Activated naive CD8-positive, alpha-beta T cell treated with anti-CD3 and anti-CD28 coated beads, Interleukin-2, amount 50 U/mL, for 24 hours (primary cell): ENCODE data around the gene UBE2F.
A peak's percentile ranks its signal among the peaks of the same experiment; 100 is the strongest.

Experiments used
- ATAC-seq: fragments of 150-1000 bp; cut with Tn5 transposase; one replicate; pipeline ENCODE4 v1.10.0; 2021
- DNase-seq: peaks from one replicate; pipeline ENCODE4 v3.0.0; 2021
- H3K27ac Mint-ChIP-seq: one replicate; pipeline ENCODE4 v1.8.0; 2021; ENCODE audit warnings: mild to moderate bottlenecking, mixed read lengths
- H3K27me3 Mint-ChIP-seq: one replicate; pipeline ENCODE4 v1.8.0; 2021; ENCODE audit warnings: mixed read lengths
- H3K36me3 Mint-ChIP-seq: one replicate; pipeline ENCODE4 v1.8.0; 2021; ENCODE audit warnings: low read depth, mixed read lengths
- H3K4me1 Mint-ChIP-seq: one replicate; pipeline ENCODE4 v1.8.0; 2021; ENCODE audit warnings: mixed read lengths
- H3K4me3 Mint-ChIP-seq: one replicate; pipeline ENCODE4 v1.8.0; 2021; ENCODE audit warnings: mild to moderate bottlenecking, moderate library complexity, mixed read lengths
- H3K9me3 Mint-ChIP-seq: one replicate; pipeline ENCODE4 v1.8.0; 2021; ENCODE audit warnings: mixed read lengths

The UBE2F gene

GRCh38 chr2:238006510-238006909 lies 39.7 kb downstream of the UBE2F start:
- no peaks in the 10 kb centered on the region for H3K9me3 Mint-ChIP-seq
- peak overlapping the region; percentile 24 for H3K27ac Mint-ChIP-seq
- DNase-seq, result no peak
- H3K4me1 Mint-ChIP-seq, result peaks cover 84% of the 10 kb centered on the region
- peaks cover 56% of the 10 kb centered on the region for H3K36me3 Mint-ChIP-seq
- no peak overlapping the region for H3K4me3 Mint-ChIP-seq
- no peak for ATAC-seq
- H3K27me3 Mint-ChIP-seq, result no peaks in the 10 kb centered on the region

- ATAC-seq (no peak), DNase-seq (no peak)
- no peak overlapping the region for H3K4me3 Mint-ChIP-seq
- no peaks in the 10 kb centered on the region for H3K27me3 Mint-ChIP-seq
- H3K27ac Mint-ChIP-seq, result peak overlapping the region; percentile 26
- H3K4me1 Mint-ChIP-seq, result peaks cover 74% of the 10 kb centered on the region
- no peaks in the 10 kb centered on the region for H3K9me3 Mint-ChIP-seq
- H3K36me3 Mint-ChIP-seq, result peaks cover 61% of the 10 kb centered on the region
Observed at GRCh38 chr2:238007924-238008323, 41.1 kb downstream of the UBE2F start.

DNA sequence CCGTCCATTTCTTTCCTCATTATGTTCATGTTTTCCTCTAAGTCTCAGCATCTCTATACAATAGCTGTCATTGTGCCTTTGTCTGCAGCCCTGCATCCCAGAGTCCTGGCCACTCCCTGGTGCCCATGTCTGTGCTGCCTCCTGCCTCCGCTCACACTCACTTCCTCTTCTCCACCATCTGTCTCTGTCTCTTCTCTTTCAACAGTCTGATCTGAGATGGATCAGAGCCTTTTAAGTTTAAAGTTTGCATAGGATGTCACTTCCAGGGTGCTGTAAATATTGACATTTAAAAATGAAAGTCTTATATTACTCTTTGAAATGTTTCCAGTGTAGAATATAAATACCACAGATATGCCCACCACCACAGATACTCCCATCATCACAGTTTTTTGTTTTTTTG lies 42.7 kb downstream of the UBE2F start:
- Mint-ChIP-seq H3K27ac (peak overlapping the region; percentile 67), H3K4me1 (peaks cover 60% of the 10 kb centered on the region), H3K27me3 (no peaks in the 10 kb centered on the region), H3K36me3 (peaks cover 58% of the 10 kb centered on the region), H3K4me3 (peak overlapping the region; percentile 63), H3K9me3 (no peaks in the 10 kb centered on the region)
- DNase-seq (no peak), ATAC-seq (peak; percentile 72)

DNA sequence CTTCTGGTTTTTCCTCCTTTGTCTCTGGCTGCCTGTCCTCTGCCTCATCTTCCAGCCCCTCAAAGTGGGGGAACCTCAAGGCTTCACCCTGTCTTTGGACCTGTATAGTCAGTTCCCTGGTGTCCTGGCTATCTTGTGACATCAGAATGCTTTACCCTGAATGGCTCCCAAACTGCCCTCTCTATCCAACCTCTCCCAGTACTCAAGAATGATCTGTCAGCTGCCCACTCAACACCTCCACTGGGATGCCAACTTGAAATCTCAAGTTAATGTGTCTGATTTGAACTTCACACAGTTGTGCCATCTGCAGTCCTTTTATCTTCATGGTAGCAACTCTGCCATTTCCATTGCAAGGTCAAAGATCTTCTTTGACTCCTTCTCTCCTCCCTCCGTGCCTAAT lies 43.8 kb downstream of the UBE2F start:
- ATAC-seq (no peak), DNase-seq (no peak)
- Mint-ChIP-seq H3K9me3 (no peaks in the 10 kb centered on the region), H3K27me3 (no peaks in the 10 kb centered on the region), H3K36me3 (peaks cover 50% of the 10 kb centered on the region), H3K4me1 (peaks cover 60% of the 10 kb centered on the region), H3K4me3 (no peak overlapping the region), H3K27ac (peak overlapping the region; percentile 29)

GRCh38 chr2:238013806-238014205 lies 47.0 kb downstream of the UBE2F start:
- H3K27me3 Mint-ChIP-seq, result no peaks in the 10 kb centered on the region
- DNase-seq (no peak), ATAC-seq (no peak)
- no peak overlapping the region for H3K27ac Mint-ChIP-seq
- H3K4me1 Mint-ChIP-seq, result peaks cover 50% of the 10 kb centered on the region
- no peaks in the 10 kb centered on the region for H3K9me3 Mint-ChIP-seq
- no peak overlapping the region for H3K4me3 Mint-ChIP-seq
- peaks cover 47% of the 10 kb centered on the region for H3K36me3 Mint-ChIP-seq

- ATAC-seq, result no peak
- no peak overlapping the region for H3K27ac Mint-ChIP-seq
- H3K36me3 Mint-ChIP-seq, result peaks cover 48% of the 10 kb centered on the region
Observed at GRCh38 chr2:238015705-238016104, 48.9 kb downstream of the UBE2F start.

GRCh38 chr2:238016526-238016925 lies 49.7 kb downstream of the UBE2F start:
- H3K4me3 Mint-ChIP-seq, result no peak overlapping the region
- ATAC-seq (no peak), DNase-seq (no peak)
- H3K27me3 Mint-ChIP-seq, result no peaks in the 10 kb centered on the region
- H3K9me3 Mint-ChIP-seq, result no peaks in the 10 kb centered on the region
- peaks cover 48% of the 10 kb centered on the region for H3K36me3 Mint-ChIP-seq
- H3K4me1 Mint-ChIP-seq, result peaks cover 32% of the 10 kb centered on the region
- no peak overlapping the region for H3K27ac Mint-ChIP-seq

More at GRCh38 chr2:238015705-238016104, 48.9 kb downstream of the UBE2F start:
- DNase-seq, result no peak
- H3K4me3 Mint-ChIP-seq, result no peak overlapping the region
- H3K9me3 Mint-ChIP-seq, result no peaks in the 10 kb centered on the region
- H3K4me1 Mint-ChIP-seq, result peaks cover 38% of the 10 kb centered on the region
- H3K27me3 Mint-ChIP-seq, result no peaks in the 10 kb centered on the region

DNA sequence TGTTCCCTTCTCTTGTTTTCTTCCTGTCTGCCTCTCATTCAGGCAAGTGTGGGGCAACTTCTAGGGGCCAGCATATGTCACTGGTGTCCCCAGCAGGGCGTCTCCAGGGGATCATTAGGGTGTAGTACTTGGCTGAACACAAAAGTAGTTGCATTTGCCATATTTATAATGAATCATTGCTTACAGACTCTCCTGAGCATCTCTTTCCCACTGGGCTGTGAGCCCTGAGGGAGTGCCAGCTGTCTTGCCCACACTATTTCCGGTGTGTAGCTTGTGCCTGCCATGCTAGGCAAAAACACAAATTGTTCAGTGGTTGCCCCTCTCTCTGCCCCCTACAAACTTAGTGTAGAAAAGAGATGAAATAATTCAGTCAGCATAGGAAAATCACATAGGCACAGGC lies 53.1 kb downstream of the UBE2F start:
- no peaks in the 10 kb centered on the region for H3K9me3 Mint-ChIP-seq
- no peaks in the 10 kb centered on the region for H3K27me3 Mint-ChIP-seq
- H3K4me3 Mint-ChIP-seq, result no peak overlapping the region
- ATAC-seq (no peak), DNase-seq (no peak)
- H3K27ac Mint-ChIP-seq, result no peak overlapping the region
- H3K36me3 Mint-ChIP-seq, result peaks cover 33% of the 10 kb centered on the region
- peaks cover 50% of the 10 kb centered on the region for H3K4me1 Mint-ChIP-seq

DNA sequence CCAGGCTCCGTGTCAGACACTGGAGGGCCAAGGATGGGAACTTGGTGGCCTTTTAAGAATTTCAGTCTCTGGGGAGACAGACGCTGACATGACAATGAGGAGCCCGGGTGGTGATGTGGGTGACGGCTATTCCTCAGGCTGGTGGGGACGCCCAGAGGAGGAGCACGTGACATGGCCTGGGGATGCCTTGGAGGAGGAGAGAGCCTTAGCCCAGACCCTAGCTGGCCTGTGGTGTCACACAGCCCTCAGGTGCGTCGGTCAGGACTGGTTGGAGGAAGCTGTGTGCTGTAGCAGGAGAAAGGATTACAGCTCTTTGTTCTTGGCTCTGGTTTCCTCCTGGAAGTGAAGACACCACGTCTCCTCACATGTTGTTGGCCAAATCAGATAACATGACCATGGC lies 54.0 kb downstream of the UBE2F start:
- Mint-ChIP-seq H3K4me3 (no peak overlapping the region), H3K27ac (no peak overlapping the region), H3K9me3 (no peaks in the 10 kb centered on the region), H3K4me1 (peaks cover 54% of the 10 kb centered on the region), H3K27me3 (no peaks in the 10 kb centered on the region), H3K36me3 (peaks cover 40% of the 10 kb centered on the region)
- ATAC-seq (no peak), DNase-seq (no peak)

DNA sequence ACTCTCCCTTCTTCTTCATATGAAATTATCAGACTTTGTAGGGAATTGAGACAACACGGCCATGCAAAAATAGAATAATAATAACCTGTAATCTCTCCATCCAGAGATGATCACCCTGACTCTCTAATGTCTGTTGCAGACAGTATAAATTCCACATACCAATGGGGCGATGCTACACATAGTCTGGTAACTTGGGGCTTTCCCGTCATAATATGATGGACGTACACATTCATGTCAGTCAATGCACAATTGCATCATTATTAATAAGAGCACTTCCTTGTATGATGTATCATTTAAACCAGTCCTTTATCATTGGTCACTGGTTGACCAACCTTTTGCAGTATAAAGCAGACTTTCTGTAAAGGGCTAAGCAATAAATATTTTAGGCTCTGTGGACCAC lies 54.5 kb downstream of the UBE2F start:
- no peak for DNase-seq
- H3K36me3 Mint-ChIP-seq, result peaks cover 42% of the 10 kb centered on the region
- H3K27ac Mint-ChIP-seq, result no peak overlapping the region
- H3K9me3 Mint-ChIP-seq, result no peaks in the 10 kb centered on the region
- no peaks in the 10 kb centered on the region for H3K27me3 Mint-ChIP-seq
- peaks cover 52% of the 10 kb centered on the region for H3K4me1 Mint-ChIP-seq
- no peak for ATAC-seq
- no peak overlapping the region for H3K4me3 Mint-ChIP-seq

GRCh38 chr2:238022594-238023157 lies 55.9 kb downstream of the UBE2F start:
- ATAC-seq (no peak), DNase-seq (no peak)
- no peaks in the 10 kb centered on the region for H3K27me3 Mint-ChIP-seq
- H3K27ac Mint-ChIP-seq, result peak overlapping the region; percentile 53
- no peak overlapping the region for H3K4me3 Mint-ChIP-seq
- H3K4me1 Mint-ChIP-seq, result peaks cover 45% of the 10 kb centered on the region
- no peaks in the 10 kb centered on the region for H3K9me3 Mint-ChIP-seq
- peaks cover 39% of the 10 kb centered on the region for H3K36me3 Mint-ChIP-seq

GRCh38 chr2:238023608-238024007 lies 56.8 kb downstream of the UBE2F start:
- Mint-ChIP-seq H3K36me3 (peaks cover 39% of the 10 kb centered on the region), H3K9me3 (no peaks in the 10 kb centered on the region), H3K4me3 (no peak overlapping the region), H3K27ac (peak overlapping the region; percentile 53), H3K27me3 (no peaks in the 10 kb centered on the region), H3K4me1 (peaks cover 45% of the 10 kb centered on the region)
- ATAC-seq (peak; percentile 51), DNase-seq (peak; percentile 46)

DNA sequence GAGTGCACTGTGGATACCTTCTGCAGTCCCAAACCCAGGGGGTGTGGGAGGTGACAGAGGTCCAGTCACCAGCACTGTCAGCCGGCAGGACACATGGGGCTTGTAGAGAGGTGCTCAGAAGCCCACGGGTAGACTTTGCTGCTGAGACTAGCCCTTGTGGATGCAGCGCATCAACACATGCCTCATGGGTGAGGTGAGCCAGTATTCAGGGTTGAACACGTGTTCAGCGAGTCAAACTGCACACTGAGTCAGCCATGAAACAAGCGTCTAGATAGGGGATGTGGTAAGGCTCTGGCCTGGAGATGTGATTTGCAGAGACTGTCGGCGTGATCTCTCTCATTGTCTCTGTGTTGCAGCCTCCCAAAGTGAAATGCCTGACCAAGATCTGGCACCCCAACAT lies 58.2 kb downstream of the UBE2F start:
- ATAC-seq, result peak; percentile 97
- H3K4me3 Mint-ChIP-seq, result peak overlapping the region; percentile 35
- H3K27me3 Mint-ChIP-seq, result no peaks in the 10 kb centered on the region
- DNase-seq, result peak; percentile 38
- no peaks in the 10 kb centered on the region for H3K9me3 Mint-ChIP-seq
- H3K27ac Mint-ChIP-seq, result peak overlapping the region; percentile 63
- peaks cover 36% of the 10 kb centered on the region for H3K36me3 Mint-ChIP-seq
- peaks cover 40% of the 10 kb centered on the region for H3K4me1 Mint-ChIP-seq

GRCh38 chr2:238025741-238026360 lies 59.0 kb downstream of the UBE2F start:
- peaks cover 40% of the 10 kb centered on the region for H3K4me1 Mint-ChIP-seq
- H3K4me3 Mint-ChIP-seq, result peak overlapping the region; percentile 35
- peaks cover 42% of the 10 kb centered on the region for H3K36me3 Mint-ChIP-seq
- no peaks in the 10 kb centered on the region for H3K27me3 Mint-ChIP-seq
- ATAC-seq (no peak), DNase-seq (no peak)
- H3K9me3 Mint-ChIP-seq, result no peaks in the 10 kb centered on the region
- H3K27ac Mint-ChIP-seq, result peak overlapping the region; percentile 63

GRCh38 chr2:238027058-238027457 lies 60.2 kb downstream of the UBE2F start:
- peaks cover 40% of the 10 kb centered on the region for H3K4me1 Mint-ChIP-seq
- no peak overlapping the region for H3K4me3 Mint-ChIP-seq
- no peaks in the 10 kb centered on the region for H3K27me3 Mint-ChIP-seq
- H3K36me3 Mint-ChIP-seq, result peaks cover 47% of the 10 kb centered on the region
- H3K27ac Mint-ChIP-seq, result no peak overlapping the region
- ATAC-seq (no peak), DNase-seq (no peak)
- H3K9me3 Mint-ChIP-seq, result no peaks in the 10 kb centered on the region
